ENCODE results near the gene RGMA. TPM values are rescaled to one million over a fixed set of nuclear protein-coding genes. Genes with fewer than 3 reads are reported as not detected.

RGMA gene
- total and polyA plus RNA-seq, 2 experiments from 2014 or later, result 34.2 to 36.5 TPM

DNA sequence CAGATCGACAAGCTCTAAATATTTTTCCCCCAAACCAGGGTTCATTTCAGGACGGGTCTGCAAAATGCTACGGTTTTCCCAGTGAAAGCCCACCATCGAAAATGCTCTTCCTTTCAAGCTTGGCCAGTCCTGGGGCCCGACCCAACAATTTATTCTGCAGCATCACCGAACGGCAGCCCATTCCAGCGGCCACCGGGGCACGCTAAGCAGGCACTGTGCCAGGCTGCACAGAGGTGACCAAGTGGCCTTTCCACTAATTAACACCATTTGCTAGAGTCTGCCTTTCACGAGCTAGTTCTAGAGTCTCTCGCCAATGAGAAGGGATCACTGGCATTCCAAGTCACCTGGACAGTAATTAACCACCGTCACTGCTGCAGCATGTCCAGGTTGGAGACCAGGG, 14.4 kb downstream of the RGMA start:
- Mint-ChIP-seq H3K9me3 (no peaks in the 10 kb centered on the region), H3K27ac (no peak overlapping the region), H3K4me1 (peaks cover 52% of the 10 kb centered on the region), H3K36me3 (ENCODE audit: low read depth) (peaks cover 10% of the 10 kb centered on the region; the same call in 2 of the 3 replicates), H3K27me3 (ENCODE audit: insufficient read depth, low read depth, poor library complexity) (peaks cover 18% of the 10 kb centered on the region), H3K4me3 (no peak overlapping the region)
- no peak for TF ChIP-seq NANOG (IDR thresholded peaks at IDR 0.05; ENCODE audit: borderline replicate concordance)
- TF ChIP-seq, protein P1, sequence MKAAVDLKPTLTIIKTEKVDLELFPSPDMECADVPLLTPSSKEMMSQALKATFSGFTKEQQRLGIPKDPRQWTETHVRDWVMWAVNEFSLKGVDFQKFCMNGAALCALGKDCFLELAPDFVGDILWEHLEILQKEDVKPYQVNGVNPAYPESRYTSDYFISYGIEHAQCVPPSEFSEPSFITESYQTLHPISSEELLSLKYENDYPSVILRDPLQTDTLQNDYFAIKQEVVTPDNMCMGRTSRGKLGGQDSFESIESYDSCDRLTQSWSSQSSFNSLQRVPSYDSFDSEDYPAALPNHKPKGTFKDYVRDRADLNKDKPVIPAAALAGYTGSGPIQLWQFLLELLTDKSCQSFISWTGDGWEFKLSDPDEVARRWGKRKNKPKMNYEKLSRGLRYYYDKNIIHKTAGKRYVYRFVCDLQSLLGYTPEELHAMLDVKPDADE (IDR thresholded peaks at IDR 0.05), result no peak
- TF ChIP-seq STAT1 (IDR thresholded peaks at IDR 0.05; ENCODE audit: unreplicated experiment), result no peak
- no peak for TF ChIP-seq CREB1 (CRISPR knock-in tag; IDR thresholded peaks at IDR 0.05; ENCODE audit: low read depth)
- TF ChIP-seq EZH2phosphoT487 (IDR thresholded peaks at IDR 0.05; ENCODE audit: unreplicated experiment), result no peak
- TF ChIP-seq, protein P2, sequence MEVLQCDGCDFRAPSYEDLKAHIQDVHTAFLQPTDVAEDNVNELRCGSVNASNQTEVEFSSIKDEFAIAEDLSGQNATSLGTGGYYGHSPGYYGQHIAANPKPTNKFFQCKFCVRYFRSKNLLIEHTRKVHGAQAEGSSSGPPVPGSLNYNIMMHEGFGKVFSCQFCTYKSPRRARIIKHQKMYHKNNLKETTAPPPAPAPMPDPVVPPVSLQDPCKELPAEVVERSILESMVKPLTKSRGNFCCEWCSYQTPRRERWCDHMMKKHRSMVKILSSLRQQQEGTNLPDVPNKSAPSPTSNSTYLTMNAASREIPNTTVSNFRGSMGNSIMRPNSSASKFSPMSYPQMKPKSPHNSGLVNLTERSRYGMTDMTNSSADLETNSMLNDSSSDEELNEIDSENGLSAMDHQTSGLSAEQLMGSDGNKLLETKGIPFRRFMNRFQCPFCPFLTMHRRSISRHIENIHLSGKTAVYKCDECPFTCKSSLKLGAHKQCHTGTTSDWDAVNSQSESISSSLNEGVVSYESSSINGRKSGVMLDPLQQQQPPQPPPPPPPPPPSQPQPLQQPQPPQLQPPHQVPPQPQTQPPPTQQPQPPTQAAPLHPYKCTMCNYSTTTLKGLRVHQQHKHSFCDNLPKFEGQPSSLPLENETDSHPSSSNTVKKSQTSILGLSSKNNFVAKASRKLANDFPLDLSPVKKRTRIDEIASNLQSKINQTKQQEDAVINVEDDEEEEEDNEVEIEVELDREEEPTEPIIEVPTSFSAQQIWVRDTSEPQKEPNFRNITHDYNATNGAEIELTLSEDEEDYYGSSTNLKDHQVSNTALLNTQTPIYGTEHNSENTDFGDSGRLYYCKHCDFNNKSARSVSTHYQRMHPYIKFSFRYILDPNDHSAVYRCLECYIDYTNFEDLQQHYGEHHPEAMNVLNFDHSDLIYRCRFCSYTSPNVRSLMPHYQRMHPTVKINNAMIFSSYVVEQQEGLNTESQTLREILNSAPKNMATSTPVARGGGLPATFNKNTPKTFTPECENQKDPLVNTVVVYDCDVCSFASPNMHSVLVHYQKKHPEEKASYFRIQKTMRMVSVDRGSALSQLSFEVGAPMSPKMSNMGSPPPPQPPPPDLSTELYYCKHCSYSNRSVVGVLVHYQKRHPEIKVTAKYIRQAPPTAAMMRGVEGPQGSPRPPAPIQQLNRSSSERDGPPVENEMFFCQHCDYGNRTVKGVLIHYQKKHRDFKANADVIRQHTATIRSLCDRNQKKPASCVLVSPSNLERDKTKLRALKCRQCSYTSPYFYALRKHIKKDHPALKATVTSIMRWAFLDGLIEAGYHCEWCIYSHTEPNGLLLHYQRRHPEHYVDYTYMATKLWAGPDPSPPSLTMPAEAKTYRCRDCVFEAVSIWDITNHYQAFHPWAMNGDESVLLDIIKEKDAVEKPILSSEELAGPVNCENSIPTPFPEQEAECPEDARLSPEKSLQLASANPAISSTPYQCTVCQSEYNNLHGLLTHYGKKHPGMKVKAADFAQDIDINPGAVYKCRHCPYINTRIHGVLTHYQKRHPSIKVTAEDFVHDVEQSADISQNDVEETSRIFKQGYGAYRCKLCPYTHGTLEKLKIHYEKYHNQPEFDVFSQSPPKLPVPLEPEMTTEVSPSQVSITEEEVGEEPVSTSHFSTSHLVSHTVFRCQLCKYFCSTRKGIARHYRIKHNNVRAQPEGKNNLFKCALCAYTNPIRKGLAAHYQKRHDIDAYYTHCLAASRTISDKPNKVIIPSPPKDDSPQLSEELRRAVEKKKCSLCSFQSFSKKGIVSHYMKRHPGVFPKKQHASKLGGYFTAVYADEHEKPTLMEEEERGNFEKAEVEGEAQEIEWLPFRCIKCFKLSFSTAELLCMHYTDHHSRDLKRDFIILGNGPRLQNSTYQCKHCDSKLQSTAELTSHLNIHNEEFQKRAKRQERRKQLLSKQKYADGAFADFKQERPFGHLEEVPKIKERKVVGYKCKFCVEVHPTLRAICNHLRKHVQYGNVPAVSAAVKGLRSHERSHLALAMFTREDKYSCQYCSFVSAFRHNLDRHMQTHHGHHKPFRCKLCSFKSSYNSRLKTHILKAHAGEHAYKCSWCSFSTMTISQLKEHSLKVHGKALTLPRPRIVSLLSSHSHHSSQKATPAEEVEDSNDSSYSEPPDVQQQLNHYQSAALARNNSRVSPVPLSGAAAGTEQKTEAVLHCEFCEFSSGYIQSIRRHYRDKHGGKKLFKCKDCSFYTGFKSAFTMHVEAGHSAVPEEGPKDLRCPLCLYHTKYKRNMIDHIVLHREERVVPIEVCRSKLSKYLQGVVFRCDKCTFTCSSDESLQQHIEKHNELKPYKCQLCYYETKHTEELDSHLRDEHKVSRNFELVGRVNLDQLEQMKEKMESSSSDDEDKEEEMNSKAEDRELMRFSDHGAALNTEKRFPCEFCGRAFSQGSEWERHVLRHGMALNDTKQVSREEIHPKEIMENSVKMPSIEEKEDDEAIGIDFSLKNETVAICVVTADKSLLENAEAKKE (CRISPR knock-in tag; IDR thresholded peaks at IDR 0.05), result no peak
- TF ChIP-seq, protein P3, sequence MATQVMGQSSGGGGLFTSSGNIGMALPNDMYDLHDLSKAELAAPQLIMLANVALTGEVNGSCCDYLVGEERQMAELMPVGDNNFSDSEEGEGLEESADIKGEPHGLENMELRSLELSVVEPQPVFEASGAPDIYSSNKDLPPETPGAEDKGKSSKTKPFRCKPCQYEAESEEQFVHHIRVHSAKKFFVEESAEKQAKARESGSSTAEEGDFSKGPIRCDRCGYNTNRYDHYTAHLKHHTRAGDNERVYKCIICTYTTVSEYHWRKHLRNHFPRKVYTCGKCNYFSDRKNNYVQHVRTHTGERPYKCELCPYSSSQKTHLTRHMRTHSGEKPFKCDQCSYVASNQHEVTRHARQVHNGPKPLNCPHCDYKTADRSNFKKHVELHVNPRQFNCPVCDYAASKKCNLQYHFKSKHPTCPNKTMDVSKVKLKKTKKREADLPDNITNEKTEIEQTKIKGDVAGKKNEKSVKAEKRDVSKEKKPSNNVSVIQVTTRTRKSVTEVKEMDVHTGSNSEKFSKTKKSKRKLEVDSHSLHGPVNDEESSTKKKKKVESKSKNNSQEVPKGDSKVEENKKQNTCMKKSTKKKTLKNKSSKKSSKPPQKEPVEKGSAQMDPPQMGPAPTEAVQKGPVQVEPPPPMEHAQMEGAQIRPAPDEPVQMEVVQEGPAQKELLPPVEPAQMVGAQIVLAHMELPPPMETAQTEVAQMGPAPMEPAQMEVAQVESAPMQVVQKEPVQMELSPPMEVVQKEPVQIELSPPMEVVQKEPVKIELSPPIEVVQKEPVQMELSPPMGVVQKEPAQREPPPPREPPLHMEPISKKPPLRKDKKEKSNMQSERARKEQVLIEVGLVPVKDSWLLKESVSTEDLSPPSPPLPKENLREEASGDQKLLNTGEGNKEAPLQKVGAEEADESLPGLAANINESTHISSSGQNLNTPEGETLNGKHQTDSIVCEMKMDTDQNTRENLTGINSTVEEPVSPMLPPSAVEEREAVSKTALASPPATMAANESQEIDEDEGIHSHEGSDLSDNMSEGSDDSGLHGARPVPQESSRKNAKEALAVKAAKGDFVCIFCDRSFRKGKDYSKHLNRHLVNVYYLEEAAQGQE (IDR thresholded peaks at IDR 0.05; ENCODE audit: unreplicated experiment), result no peak
- no peak for TF ChIP-seq JUNB (IDR thresholded peaks at IDR 0.05; ENCODE audit: unreplicated experiment)
- TF ChIP-seq ZNF114 (CRISPR knock-in tag; IDR thresholded peaks at IDR 0.05), result no peak
- TF ChIP-seq POLR2AphosphoS5 (IDR thresholded peaks at IDR 0.05; ENCODE audit: low read depth), result no peak
- TF ChIP-seq EZH2 (IDR thresholded peaks at IDR 0.05; ENCODE audit: low read depth, unreplicated experiment), result no peak
- no peak for TF ChIP-seq ZNF331 (CRISPR knock-in tag; IDR thresholded peaks at IDR 0.05; ENCODE audit: low read depth)
- TF ChIP-seq, protein P4, sequence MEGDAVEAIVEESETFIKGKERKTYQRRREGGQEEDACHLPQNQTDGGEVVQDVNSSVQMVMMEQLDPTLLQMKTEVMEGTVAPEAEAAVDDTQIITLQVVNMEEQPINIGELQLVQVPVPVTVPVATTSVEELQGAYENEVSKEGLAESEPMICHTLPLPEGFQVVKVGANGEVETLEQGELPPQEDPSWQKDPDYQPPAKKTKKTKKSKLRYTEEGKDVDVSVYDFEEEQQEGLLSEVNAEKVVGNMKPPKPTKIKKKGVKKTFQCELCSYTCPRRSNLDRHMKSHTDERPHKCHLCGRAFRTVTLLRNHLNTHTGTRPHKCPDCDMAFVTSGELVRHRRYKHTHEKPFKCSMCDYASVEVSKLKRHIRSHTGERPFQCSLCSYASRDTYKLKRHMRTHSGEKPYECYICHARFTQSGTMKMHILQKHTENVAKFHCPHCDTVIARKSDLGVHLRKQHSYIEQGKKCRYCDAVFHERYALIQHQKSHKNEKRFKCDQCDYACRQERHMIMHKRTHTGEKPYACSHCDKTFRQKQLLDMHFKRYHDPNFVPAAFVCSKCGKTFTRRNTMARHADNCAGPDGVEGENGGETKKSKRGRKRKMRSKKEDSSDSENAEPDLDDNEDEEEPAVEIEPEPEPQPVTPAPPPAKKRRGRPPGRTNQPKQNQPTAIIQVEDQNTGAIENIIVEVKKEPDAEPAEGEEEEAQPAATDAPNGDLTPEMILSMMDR (conservative IDR thresholded peaks at IDR 0.05; ENCODE audit: low read depth in 2 of 2), result no peak
- ATAC-seq (no peak), DNase-seq (ENCODE audit: low spot score) (no peak)
- peaks cover 4% of the 10 kb centered on the region for H3F3A ChIP-seq (replicated peaks; ENCODE audit: low read depth)
- peaks cover 20% of the 10 kb centered on the region for H3K27me3 ChIP-seq (ENCODE audit: insufficient read depth)
- H3K9me2 ChIP-seq (ENCODE audit: insufficient read depth), result no peaks in the 10 kb centered on the region
- H3K4me1 ChIP-seq (ENCODE audit: insufficient read depth), result peaks cover 37% of the 10 kb centered on the region
- H4K20me1 ChIP-seq (replicated peaks; ENCODE audit: insufficient read depth), result peaks cover 15% of the 10 kb centered on the region
- no peak overlapping the region for H3K4me2 ChIP-seq
- H3K79me2 ChIP-seq (replicated peaks; ENCODE audit: insufficient read depth), result peaks cover 56% of the 10 kb centered on the region
- H2AFZ ChIP-seq, result no peak overlapping the region
- no peaks in the 10 kb centered on the region for H3K36me3 ChIP-seq (ENCODE audit: insufficient read depth)
- no peak overlapping the region for H3K4me3 ChIP-seq
- H3K27ac ChIP-seq (ENCODE audit: low read depth), result no peak overlapping the region

Measured in GM23338 (cell line).